A549 (cell line): ENCODE measurements around the gene C17orf107. TPM values are rescaled to one million over a fixed set of nuclear protein-coding genes. Genes with fewer than 3 reads are reported as not detected.
A peak's percentile ranks its signal among the peaks of the same experiment; 100 is the strongest.
"Not testable (repeated sequence)": the region's sequence is repeated elsewhere in the genome, so short reads cannot be mapped to it uniquely, and the experiment has no call there.

Experiments
- ATAC-seq, 2 experiments: fragments of 200-7000 bp in 1 of 2; fragments of >200 bp in 1 of 2; cut with Nextera tagmentation in 1 of 2; cut with Tn5 transposase in 1 of 2; 3 replicates each; pipeline versions ENCODE4 v1.8.0 to v1.9.1; 2018 to 2020; ENCODE audit warnings: mild to moderate bottlenecking in 1 of 2, moderate library complexity in 1 of 2
- CTCF ChIA-PET: fragments of 300-600 bp; sonication (Branson Sonifier 250); formaldehyde crosslinking; extraction: SDS; loops from one replicate; lab custom pipeline; 2021; ENCODE audit warnings: antibody characterized with exemption, inconsistent platforms; lab: Yijun Ruan, JAX
- POLR2A ChIA-PET: fragments of 350-600 bp; formaldehyde crosslinking; extraction: SDS; loops from one replicate; lab custom pipeline; 2021; ENCODE audit warnings: antibody characterized with exemption, inconsistent platforms; lab: Yijun Ruan, JAX
- DNase-seq, 2 experiments: peaks; one replicate each; pipeline versions ENCODE4 v3.0.0 to v3.0.0-alpha.2; 2011 to 2016; ENCODE audit warnings: low read depth in 1 of 2, low spot score in 1 of 2
- FAIRE-seq: peaks from 2 replicates; lab custom pipeline; 2011; peaks lifted over from hg19 to GRCh38; lab: Jason Lieb, UNC
- H3K27ac ChIP-seq, 2 experiments: fragments of >200 bp; sonication (Bioruptor Twin); formaldehyde crosslinking; 3 replicates each; pipeline ENCODE4 v1.5.1; 2016 to 2017
- H3K4me1 ChIP-seq: fragments of >200 bp; sonication (Bioruptor Twin); formaldehyde crosslinking; 3 replicates; pipeline ENCODE4 v1.6.1; 2016
- H3K4me2 ChIP-seq: fragments of >200 bp; sonication (Bioruptor Twin); formaldehyde crosslinking; 3 replicates; pipeline ENCODE4 v1.6.1; 2016
- H3K4me3 ChIP-seq: fragments of >200 bp; sonication (Bioruptor Twin); formaldehyde crosslinking; 3 replicates; pipeline ENCODE4 v1.5.1; 2016
- H3K9me3 ChIP-seq: fragments of >200 bp; sonication (Bioruptor Twin); formaldehyde crosslinking; 3 replicates; pipeline ENCODE4 v1.6.1; 2016
- BHLHE40 ChIP-seq: IDR thresholded peaks from 2 replicates; pipeline ENCODE4 v1.6.1; 2012; ENCODE audit warnings: low read depth, low read length, inconsistent platforms
- CBX8 ChIP-seq: fragments of 200-600 bp; sonication (generic); IDR thresholded peaks from 2 replicates; pipeline ENCODE4 v1.6.1; 2016
- CEBPB ChIP-seq, 2 experiments: fragments of >200 bp in 1 of 2; sonication (Bioruptor Twin) in 1 of 2; formaldehyde crosslinking in 1 of 2; IDR thresholded peaks; 2 replicates each; pipeline ENCODE4 v1.6.1; 2012 to 2016
- FOXS1 ChIP-seq: fragments of 250-450 bp; sonication (Bioruptor Pico); IDR thresholded peaks from 2 replicates; pipeline ENCODE4 v1.5.0; 2020; ENCODE audit warnings: mild to moderate bottlenecking, moderate library complexity
- GATA3 ChIP-seq: IDR thresholded peaks from 2 replicates; pipeline ENCODE4 v1.6.1; 2012; ENCODE audit warnings: borderline replicate concordance
- HEYL ChIP-seq: fragments of 250-450 bp; sonication (Bioruptor Pico); IDR thresholded peaks from 2 replicates; pipeline ENCODE4 v1.8.0; 2021; ENCODE audit warnings: mild to moderate bottlenecking, moderate library complexity
- HOXA7 ChIP-seq: fragments of 250-450 bp; sonication (Bioruptor Pico); IDR thresholded peaks from 2 replicates; pipeline ENCODE4 v1.5.0; 2020; ENCODE audit warnings: mild to moderate bottlenecking, moderate library complexity
- HOXB5 ChIP-seq: fragments of 250-450 bp; sonication (Bioruptor Pico); IDR thresholded peaks from 2 replicates; pipeline ENCODE4 v1.5.0; 2020; ENCODE audit warnings: mild to moderate bottlenecking, moderate library complexity
- JUN ChIP-seq, 2 experiments: fragments of >200 bp; sonication (Bioruptor Twin); formaldehyde crosslinking; IDR thresholded peaks; 2 replicates in 1 of 2; 3 replicates in 1 of 2; pipeline ENCODE4 v1.6.1; 2016 to 2017
- MAFK ChIP-seq: fragments of 450-650 bp; IDR thresholded peaks from 2 replicates; pipeline ENCODE4 v1.6.1; 2014; ENCODE audit not compliant: partially characterized antibody
- MYC ChIP-seq: IDR thresholded peaks from 2 replicates; pipeline ENCODE4 v1.6.1; 2012; ENCODE audit warnings: mild to moderate bottlenecking, inconsistent platforms, low read length, improper control_type of control experiment, borderline replicate concordance
- NR3C1 ChIP-seq: fragments of >200 bp; sonication (Bioruptor Twin); formaldehyde crosslinking; IDR thresholded peaks from 3 replicates; pipeline ENCODE4 v1.6.1; 2017
- PBX3 ChIP-seq: IDR thresholded peaks from 2 replicates; pipeline ENCODE4 v1.6.1; 2012
- RAD21 ChIP-seq, 2 experiments: fragments of >200 bp in 1 of 2; sonication (Bioruptor Twin) in 1 of 2; formaldehyde crosslinking in 1 of 2; IDR thresholded peaks in 1 of 2; conservative IDR thresholded peaks in 1 of 2; 2 replicates in 1 of 2; 3 replicates in 1 of 2; pipeline ENCODE4 v1.6.1; 2012 to 2018; ENCODE audit warnings: inconsistent platforms in 1 of 2
- RARB ChIP-seq: fragments of 250-450 bp; sonication (Bioruptor Pico); IDR thresholded peaks from 2 replicates; pipeline ENCODE4 v1.8.0; 2021; ENCODE audit warnings: mild to moderate bottlenecking, moderate library complexity
- RFX5 ChIP-seq: fragments of 450-650 bp; IDR thresholded peaks from 2 replicates; pipeline ENCODE4 v1.7.1; 2014; ENCODE audit warnings: antibody characterized with exemption, mild to moderate bottlenecking, moderate library complexity
- SMC3 ChIP-seq: fragments of >200 bp; sonication (Bioruptor Twin); formaldehyde crosslinking; IDR thresholded peaks from 3 replicates; pipeline ENCODE4 v1.6.1; 2018; ENCODE audit warnings: inconsistent platforms
- SREBF2 ChIP-seq: fragments of 450-650 bp; IDR thresholded peaks from 2 replicates; pipeline ENCODE4 v1.6.1; 2014; ENCODE audit warnings: mild to moderate bottlenecking, moderate library complexity
- WGBS: methylation state at CpG from one replicate; pipeline ENCODE4 v1.1.6; 2017; ENCODE audit errors: missing lambda C conversion rate; 5-methylcytosine and 5-hydroxymethylcytosine counted together
- polyA plus RNA-seq, 4 experiments: library from polyadenylated mRNA; depleted of rRNA in 3 of 4; stranded (reverse); fragments of >200 nt; fragmentation: RNase III in 1 of 4; extraction: RNeasy Plus Mini Kit Qiagen cat#74134 plus additional on column Dnase treatment in 1 of 4; gene quantifications; 2 replicates in 3 of 4; 3 replicates in 1 of 4; pipeline ENCODE4 v1.2.3, GENCODE V29; 2011 to 2017
- TF ChIP-seq, protein P1 (sequence below): fragments of 250-450 bp; sonication (Bioruptor Pico); IDR thresholded peaks from 2 replicates; pipeline ENCODE4 v1.5.0; 2021; ENCODE audit warnings: mild to moderate bottlenecking, moderate library complexity, borderline replicate concordance
- TF ChIP-seq, protein P2 (sequence below): fragments of >200 bp; sonication (Bioruptor Twin); formaldehyde crosslinking; IDR thresholded peaks from 3 replicates; pipeline ENCODE4 v1.6.1; 2016
- TF ChIP-seq, protein P3 (sequence below): fragments of >200 bp; sonication (Bioruptor Twin); formaldehyde crosslinking; IDR thresholded peaks from 3 replicates; pipeline ENCODE4 v1.5.1; 2016
- TF ChIP-seq, protein P4 (sequence below): IDR thresholded peaks from 2 replicates; pipeline ENCODE4 v1.6.1; 2012

The C17orf107 gene
- polyA plus RNA-seq, 2 of the 4 experiments (the other 2 are of a cell fraction) = 0.13 to 0.30 TPM

GRCh38 chr17:4902540-4902939 is 3.2 kb downstream of the C17orf107 start:
- Histone ChIP-seq H3K4me3 (no peak overlapping the region), H3K4me2 (no peak overlapping the region), H3K4me1 (0 out of 3 replicates have a peak, but pooled peaks cover 5% of the 10 kb centered on the region), H3K27ac (no peak overlapping the region), H3K9me3 (no peaks in the 10 kb centered on the region)
- ChIA-PET POLR2A (no interaction called here), CTCF (interaction anchor here (0.7 to 8.2 kb wide), 31 partner anchors 8 to 1533 kb away, joined by 3 to 83 read pairs (median 5); partner anchors contain the start of genes AIPL1, ARRB2, CAMTA2 and RNF167)
- DNase-seq = no peak
- TF ChIP-seq CEBPB (IDR thresholded peaks at IDR 0.05) = no peak
- no peak for TF ChIP-seq MYC
- TF ChIP-seq NR3C1 = no peak
- no peak for TF ChIP-seq CBX8
- no peak for TF ChIP-seq HEYL (CRISPR knock-in tag)
- no peak for TF ChIP-seq HOXB5
- no peak for TF ChIP-seq HOXA7 (CRISPR knock-in tag)
- TF ChIP-seq, protein P1, sequence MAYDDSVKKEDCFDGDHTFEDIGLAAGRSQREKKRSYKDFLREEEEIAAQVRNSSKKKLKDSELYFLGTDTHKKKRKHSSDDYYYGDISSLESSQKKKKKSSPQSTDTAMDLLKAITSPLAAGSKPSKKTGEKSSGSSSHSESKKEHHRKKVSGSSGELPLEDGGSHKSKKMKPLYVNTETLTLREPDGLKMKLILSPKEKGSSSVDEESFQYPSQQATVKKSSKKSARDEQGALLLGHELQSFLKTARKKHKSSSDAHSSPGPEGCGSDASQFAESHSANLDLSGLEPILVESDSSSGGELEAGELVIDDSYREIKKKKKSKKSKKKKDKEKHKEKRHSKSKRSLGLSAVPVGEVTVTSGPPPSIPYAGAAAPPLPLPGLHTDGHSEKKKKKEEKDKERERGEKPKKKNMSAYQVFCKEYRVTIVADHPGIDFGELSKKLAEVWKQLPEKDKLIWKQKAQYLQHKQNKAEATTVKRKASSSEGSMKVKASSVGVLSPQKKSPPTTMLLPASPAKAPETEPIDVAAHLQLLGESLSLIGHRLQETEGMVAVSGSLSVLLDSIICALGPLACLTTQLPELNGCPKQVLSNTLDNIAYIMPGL (CRISPR knock-in tag) = no peak
- no peak for TF ChIP-seq RARB (CRISPR knock-in tag)
- no peak for TF ChIP-seq FOXS1 (CRISPR knock-in tag)
- TF ChIP-seq, protein P2, sequence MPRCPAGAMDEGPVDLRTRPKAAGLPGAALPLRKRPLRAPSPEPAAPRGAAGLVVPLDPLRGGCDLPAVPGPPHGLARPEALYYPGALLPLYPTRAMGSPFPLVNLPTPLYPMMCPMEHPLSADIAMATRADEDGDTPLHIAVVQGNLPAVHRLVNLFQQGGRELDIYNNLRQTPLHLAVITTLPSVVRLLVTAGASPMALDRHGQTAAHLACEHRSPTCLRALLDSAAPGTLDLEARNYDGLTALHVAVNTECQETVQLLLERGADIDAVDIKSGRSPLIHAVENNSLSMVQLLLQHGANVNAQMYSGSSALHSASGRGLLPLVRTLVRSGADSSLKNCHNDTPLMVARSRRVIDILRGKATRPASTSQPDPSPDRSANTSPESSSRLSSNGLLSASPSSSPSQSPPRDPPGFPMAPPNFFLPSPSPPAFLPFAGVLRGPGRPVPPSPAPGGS = no peak
- no peak for TF ChIP-seq SMC3
- no peak for TF ChIP-seq SREBF2
- no peak for TF ChIP-seq MAFK
- TF ChIP-seq GATA3 = no peak
- peak; percentile 3 to 4; a peak in 3 of 6 replicates for ATAC-seq
- 74% methylated on average over 8 of the region's 8 CpGs for WGBS
- FAIRE-seq = no peak

DNA sequence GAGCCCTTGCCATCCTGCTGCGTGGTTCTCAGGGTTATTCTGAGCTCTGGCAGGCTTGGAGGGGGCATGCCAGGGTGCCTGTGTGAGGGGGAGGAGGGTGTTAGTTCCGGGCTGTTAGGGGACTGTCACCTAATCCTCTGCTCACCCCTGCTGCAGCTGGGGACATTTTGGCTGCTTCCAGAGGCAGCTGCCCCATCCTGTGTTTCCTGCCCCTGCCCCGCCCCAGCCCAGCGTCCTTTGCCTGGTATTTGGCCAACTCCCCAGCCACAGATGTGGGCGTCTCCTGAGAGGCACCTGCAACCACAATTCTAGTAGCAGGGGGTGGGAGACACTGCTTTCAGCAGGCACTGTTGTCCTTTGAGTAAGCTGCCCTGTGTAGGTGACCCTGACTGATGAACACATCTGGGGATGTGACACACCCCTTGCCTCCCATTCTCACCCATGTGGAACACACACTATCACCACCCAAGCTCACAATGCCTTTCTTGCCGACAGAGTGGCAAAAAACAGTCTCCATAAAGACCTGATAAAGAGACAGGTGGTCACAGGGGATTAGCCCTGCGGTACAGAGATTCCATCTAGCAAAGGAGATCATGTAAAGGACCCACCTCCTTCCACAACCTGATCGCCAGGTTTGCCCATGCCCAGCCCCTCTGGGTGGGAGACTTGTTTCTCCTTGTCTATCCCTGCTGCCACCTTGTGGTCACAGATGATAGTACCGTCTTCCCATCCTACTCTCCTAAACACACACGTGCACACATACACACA is 3.9 kb downstream of the C17orf107 start, which contains the start of gene CHRNE:
Gene CHRNE, minus strand, starts transcription at position 48 of the 768 bp plus-strand sequence. Its CDS starts 35 bp downstream, at position 13.
- DNase-seq (peak; percentile 58 to 89), FAIRE-seq (peak; percentile 96), ATAC-seq (peak; percentile 74 to 85)
- ChIA-PET CTCF (interaction anchor here (0.6 to 8.2 kb wide), 45 partner anchors 9 to 1532 kb away, joined by 3 to 83 read pairs (median 4); partner anchors contain the start of genes AIPL1, ARRB2, CAMTA2 and GLTPD2), POLR2A (interaction anchor here (1.5 kb wide), 1 partner anchor 37 kb away, joined by 3 read pairs; the partner anchor contains the start of genes RNF167 and SLC25A11)
- WGBS = 27% methylated on average over 10 of the region's 10 CpGs
- Histone ChIP-seq H3K27ac (no peak within 1 kb of the TSS), H3K4me1 (0 out of 3 replicates have a peak, but pooled peaks cover 5% of the 10 kb centered on the region), H3K4me2 (peak within 1 kb of the TSS; percentile 19; the same call in 1 of the 3 replicates), H3K4me3 (no peak within 1 kb of the TSS), H3K9me3 (no peaks in the 10 kb centered on the region)
- TF ChIP-seq, protein P3, sequence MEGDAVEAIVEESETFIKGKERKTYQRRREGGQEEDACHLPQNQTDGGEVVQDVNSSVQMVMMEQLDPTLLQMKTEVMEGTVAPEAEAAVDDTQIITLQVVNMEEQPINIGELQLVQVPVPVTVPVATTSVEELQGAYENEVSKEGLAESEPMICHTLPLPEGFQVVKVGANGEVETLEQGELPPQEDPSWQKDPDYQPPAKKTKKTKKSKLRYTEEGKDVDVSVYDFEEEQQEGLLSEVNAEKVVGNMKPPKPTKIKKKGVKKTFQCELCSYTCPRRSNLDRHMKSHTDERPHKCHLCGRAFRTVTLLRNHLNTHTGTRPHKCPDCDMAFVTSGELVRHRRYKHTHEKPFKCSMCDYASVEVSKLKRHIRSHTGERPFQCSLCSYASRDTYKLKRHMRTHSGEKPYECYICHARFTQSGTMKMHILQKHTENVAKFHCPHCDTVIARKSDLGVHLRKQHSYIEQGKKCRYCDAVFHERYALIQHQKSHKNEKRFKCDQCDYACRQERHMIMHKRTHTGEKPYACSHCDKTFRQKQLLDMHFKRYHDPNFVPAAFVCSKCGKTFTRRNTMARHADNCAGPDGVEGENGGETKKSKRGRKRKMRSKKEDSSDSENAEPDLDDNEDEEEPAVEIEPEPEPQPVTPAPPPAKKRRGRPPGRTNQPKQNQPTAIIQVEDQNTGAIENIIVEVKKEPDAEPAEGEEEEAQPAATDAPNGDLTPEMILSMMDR = peak; percentile 90
- TF ChIP-seq BHLHE40 = peak; percentile 81
- 0 out of 5 replicates have a peak, but pooled peaks of 1 of the 2 experiments have one; percentile 14 for TF ChIP-seq JUN (IDR thresholded peaks at IDR 0.05)
- no peak for TF ChIP-seq PBX3
- TF ChIP-seq, protein P4, sequence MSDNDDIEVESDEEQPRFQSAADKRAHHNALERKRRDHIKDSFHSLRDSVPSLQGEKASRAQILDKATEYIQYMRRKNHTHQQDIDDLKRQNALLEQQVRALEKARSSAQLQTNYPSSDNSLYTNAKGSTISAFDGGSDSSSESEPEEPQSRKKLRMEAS = peak; percentile 61; the same call in 1 of the 2 replicates
- TF ChIP-seq RFX5 = no peak
- peak; percentile 68 for TF ChIP-seq SMC3
- 0 out of 2 replicates have a peak, but pooled peaks have one; percentile 29 for TF ChIP-seq MYC
- TF ChIP-seq RAD21 (conservative IDR thresholded peaks at IDR 0.05 in 1 of 2, IDR thresholded peaks at IDR 0.05 in 1 of 2) = peak; percentile 62 to 73

DNA sequence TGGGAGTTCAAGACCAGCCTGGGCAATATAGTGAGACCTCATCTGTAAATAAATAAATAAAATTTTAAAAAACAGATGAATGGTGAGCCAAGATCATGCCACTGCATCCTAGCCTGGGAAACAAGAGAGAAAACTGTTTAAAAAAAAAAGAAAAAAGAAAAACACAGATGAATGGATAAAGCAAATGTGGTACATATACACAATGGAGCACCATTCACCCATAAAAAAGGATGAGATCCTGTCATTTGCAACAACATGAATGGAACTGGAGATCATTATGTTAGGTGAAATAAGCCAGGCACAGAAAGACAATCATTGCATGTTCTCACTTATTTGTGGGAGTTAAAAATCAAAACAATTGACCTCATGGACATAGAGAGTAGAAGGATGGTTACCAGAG is 7.3 kb downstream of the C17orf107 start:
- ATAC-seq, H3K9me3 ChIP-seq, DNase-seq, H3K4me2 ChIP-seq, POLR2A ChIA-PET, H3K4me3 ChIP-seq, H3K27ac ChIP-seq: not testable (repeated sequence)
- peak; percentile 76 for FAIRE-seq
- CTCF ChIA-PET = interaction anchor here (1.5 to 1.9 kb wide), 2 partner anchors 156 to 197 kb away, joined by 5 to 7 read pairs; partner anchors contain the start of gene ARRB2
- H3K4me1 ChIP-seq = peaks cover 13% of the 10 kb centered on the region; the same call in 1 of the 3 replicates
